ENCODE data around the gene SOD2. TPM values are rescaled to one million over a fixed set of nuclear protein-coding genes. Genes with fewer than 3 reads are reported as not detected.
"Not testable (repeated sequence)": the region's sequence is repeated elsewhere in the genome, so short reads cannot be mapped to it uniquely, and the experiment has no call there.

Gene SOD2
- polyA plus RNA-seq, 4 donors = 78.8 to 124 (median 109) TPM

GRCh38 chr6:159716247-159717096 is 23.4 kb upstream of the SOD2 start:
- DNase-seq (ENCODE audit: low read depth in 4 of 4, low spot score in 3 of 4) = no peak

GRCh38 chr6:159715605-159716004 is 22.6 kb upstream of the SOD2 start:
- DNase-seq (ENCODE audit: low read depth in 4 of 4, low spot score in 3 of 4) = no peak

- DNase-seq (ENCODE audit: low read depth in 4 of 4, low spot score in 3 of 4) = no peak
These were observed 22.1 kb upstream of the SOD2 start for GRCh38 chr6:159715166-159715565.

DNA sequence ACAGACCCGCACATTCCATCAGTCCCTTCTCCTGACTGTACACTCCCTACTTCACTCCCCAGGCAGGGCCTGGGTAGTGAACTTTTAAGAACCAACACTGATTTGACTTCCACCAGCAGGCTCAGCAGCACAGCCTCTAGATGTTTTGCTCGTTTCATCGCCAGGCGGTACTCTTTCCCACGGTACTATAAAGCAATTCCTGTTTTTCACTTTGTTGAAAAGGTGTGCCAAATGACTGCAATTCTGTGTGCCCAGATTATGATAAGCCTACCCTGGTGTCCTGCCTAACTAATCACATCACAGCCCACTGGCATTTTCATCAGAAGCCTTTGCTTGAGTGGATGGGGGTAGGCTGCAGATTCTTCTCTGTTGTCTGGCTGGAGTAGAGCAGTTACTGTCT is 21.4 kb upstream of the SOD2 start:
- no peak for DNase-seq (ENCODE audit: low read depth in 4 of 4, low spot score in 3 of 4)

GRCh38 chr6:159713984-159714383 is 20.9 kb upstream of the SOD2 start:
- no peak for DNase-seq (ENCODE audit: low read depth in 4 of 4, low spot score in 3 of 4)

GRCh38 chr6:159712389-159712788 is 19.3 kb upstream of the SOD2 start:
- not testable (repeated sequence) for DNase-seq (ENCODE audit: low read depth in 4 of 4, low spot score in 3 of 4)

- DNase-seq (ENCODE audit: low read depth in 4 of 4, low spot score in 3 of 4) = not testable (repeated sequence)
These were observed 17.6 kb upstream of the SOD2 start for GRCh38 chr6:159710603-159711002.

- no peak for DNase-seq (ENCODE audit: low read depth in 4 of 4, low spot score in 3 of 4)
These were observed 8.5 kb upstream of the SOD2 start for GRCh38 chr6:159701413-159701999.

- DNase-seq (ENCODE audit: low read depth in 4 of 4, low spot score in 3 of 4) = no peak
These were observed 7.9 kb upstream of the SOD2 start for GRCh38 chr6:159700970-159701369.

DNA sequence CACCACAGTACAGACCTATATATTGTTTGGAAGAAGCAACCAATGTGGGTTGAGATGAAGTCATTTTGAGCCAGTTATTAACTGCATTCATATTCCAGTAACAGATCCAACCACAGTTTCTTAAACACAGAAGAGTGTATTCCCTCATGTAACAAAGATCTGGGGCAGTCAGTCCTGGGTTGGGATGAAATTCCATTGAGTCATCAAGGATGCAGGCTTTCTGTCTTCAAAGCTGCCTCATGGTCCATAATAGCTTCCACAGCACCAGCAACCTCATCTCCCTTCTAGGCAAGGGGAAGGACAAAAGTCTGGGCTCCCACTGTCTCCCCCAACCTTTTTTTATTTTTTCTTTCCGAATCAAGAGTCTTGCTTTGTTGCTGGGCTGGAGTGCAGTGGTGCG is 2.9 kb upstream of the SOD2 start:
- no peak for DNase-seq (ENCODE audit: low read depth in 4 of 4, low spot score in 3 of 4)

DNA sequence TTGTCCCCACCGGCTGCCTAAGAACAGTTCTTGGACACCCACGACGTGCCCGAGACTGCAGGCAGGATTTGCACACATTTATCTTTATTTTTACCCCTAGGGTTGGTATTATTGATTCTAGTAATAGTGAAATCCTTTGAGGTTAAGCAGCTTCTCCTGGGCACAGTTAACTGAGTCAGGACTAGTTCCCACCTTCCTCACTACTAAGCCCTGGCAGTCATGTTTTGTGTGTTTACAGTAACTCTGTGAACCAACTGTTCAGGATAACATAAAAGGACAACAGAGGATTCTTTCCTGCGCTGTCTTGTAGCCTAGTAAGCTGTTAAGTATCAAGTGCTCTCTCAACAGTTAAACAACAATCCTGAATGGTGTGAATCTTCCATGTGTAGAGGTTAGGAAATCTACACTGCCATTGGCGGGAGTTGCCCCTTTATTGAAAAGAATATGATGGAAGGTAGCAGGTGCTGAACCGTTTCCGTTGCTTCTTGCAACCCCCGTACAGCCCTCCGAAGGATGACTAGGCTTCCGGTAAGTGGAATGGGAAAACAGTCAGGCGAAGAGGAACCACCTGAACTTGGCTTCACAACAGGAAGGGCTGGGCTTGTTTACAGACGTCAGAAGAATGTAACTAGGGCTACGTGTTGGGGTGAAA is 979 bp upstream of the SOD2 start:
- peak in 1 of 4 donors; percentile 7 for DNase-seq (ENCODE audit: low read depth in 4 of 4, low spot score in 3 of 4)

DNA sequence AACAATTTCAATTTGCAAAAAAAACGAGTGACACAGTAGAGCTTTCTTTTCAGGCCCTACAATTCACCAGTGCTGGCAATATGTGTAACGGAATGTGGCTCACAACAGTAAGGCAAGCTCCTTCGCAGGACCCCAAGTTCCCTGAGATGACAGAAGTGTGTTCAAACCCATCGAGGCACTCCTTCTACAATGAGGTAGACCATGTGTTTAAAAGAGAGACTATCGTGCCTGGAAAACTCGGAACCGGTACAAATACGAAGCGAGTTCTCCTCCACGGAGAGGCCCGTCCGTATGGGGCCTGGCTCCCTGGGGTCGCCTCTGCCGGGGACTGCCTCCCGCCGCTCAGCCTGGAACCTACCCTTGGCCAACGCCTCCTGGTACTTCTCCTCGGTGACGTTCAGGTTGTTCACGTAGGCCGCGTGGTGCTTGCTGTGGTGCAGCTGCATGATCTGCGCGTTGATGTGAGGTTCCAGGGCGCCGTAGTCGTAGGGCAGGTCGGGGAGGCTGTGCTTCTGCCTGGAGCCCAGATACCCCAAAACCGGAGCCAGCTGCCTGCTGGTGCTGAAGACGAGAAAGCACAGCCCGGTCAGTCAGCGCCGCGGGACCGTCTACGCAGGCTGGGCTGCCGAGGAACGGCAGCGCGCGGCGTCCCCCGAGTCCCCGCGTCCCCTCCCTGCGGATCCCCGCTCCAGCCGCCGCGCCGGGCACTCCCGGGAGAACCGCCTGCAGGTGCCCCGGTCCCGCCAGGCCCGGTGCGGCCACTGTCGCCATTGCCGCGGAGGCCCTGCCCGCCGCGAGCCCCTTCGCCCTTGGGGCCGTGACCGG is 526 bp downstream of the SOD2 start:
- peak in 1 of 4 donors; percentile 19 for DNase-seq (ENCODE audit: low read depth in 4 of 4, low spot score in 3 of 4)

DNA sequence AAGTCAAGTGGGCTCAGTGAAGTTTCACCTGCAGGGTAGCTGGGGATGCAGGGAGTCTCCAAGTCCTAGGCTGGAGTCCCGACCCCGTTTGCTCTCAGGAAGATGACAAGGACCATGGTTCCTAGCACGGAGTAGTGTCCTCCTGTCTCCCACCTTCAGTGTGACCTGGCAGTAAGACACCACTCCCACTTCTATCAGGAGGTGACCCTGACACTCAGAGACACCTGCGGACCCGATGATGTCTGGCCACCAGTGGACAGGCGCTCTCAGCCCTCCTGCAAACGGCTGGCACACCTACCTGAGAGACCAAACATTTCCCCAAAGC is 1.1 kb downstream of the SOD2 start:
- peak in 1 of 4 donors; percentile 4 for DNase-seq (ENCODE audit: low read depth in 4 of 4, low spot score in 3 of 4)

DNA sequence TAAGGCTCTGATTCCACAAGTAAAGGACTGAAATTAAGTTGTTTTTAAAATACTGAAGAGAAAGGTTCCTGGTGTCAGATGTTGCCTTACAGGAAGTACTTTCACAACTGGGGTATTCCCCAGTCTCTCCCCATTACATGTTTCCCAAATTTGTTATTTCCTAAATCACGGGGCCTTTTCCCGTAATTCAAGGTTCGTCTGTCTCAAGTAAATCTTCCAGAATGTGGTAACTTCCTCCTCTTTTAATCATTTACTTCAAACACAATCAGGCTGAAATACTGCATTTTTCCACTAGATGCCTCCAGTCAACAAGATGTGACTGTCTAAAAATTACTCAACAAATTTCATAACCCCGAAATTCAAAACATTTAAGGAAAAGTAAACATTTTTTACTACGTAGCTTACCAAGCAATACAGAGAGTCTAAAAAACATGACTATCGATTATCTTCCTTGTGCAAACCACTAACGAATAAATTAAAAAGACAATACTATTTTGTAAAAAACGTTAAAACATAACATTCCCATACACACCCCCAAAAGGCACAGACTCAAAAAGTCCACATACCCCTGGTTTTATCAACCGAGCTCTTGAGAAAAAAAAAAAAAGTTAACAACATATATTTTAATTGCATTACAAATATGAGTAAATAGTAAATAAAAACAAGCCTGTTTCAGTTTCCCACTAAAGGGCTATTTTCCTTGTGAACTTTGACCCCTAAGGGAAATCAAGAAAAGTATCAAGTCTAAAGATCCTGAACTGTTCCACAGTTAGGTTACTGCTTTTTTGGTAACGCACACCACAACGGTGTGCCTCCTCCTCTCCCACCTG is 1.7 kb downstream of the SOD2 start:
- DNase-seq (ENCODE audit: low read depth in 4 of 4, low spot score in 3 of 4) = peak in 2 of 4 donors; percentile 48 to 62

GRCh38 chr6:159690135-159690534 is 2.9 kb downstream of the SOD2 start:
- DNase-seq (ENCODE audit: low read depth in 4 of 4, low spot score in 3 of 4) = not testable (repeated sequence)

- no peak for DNase-seq (ENCODE audit: low read depth in 4 of 4, low spot score in 3 of 4)
These were observed 4.0 kb downstream of the SOD2 start for GRCh38 chr6:159689001-159689400.

- DNase-seq (ENCODE audit: low read depth in 4 of 4, low spot score in 3 of 4) = no peak
These were observed 4.7 kb downstream of the SOD2 start for GRCh38 chr6:159688266-159688905.

- no peak for DNase-seq (ENCODE audit: low read depth in 4 of 4, low spot score in 3 of 4)
These were observed 5.7 kb downstream of the SOD2 start for GRCh38 chr6:159687341-159687740.

GRCh38 chr6:159686703-159687102 is 6.3 kb downstream of the SOD2 start:
- DNase-seq (ENCODE audit: low read depth in 4 of 4, low spot score in 3 of 4) = no peak

DNA sequence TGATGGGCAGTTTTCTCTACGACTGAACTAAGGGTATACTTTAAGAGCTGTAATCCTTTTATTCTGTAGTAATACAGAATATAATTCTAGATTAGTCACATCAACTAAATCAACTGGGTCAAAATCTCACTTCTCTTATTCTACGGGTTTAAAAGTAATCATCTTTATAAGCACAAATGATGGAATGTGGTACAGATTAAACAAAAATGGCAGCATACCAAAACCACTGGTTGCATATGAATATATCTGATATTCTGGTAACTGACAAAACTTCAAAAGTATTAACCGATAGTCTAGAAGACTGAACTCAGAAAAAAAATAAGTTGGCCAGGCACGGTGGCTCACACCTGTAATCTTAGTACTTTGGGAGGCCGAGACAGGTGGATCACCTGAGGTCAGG is 7.0 kb downstream of the SOD2 start:
- DNase-seq (ENCODE audit: low read depth in 4 of 4, low spot score in 3 of 4) = no peak

Data from left renal pelvis (tissue), 4 donors.